Hepatocyte (in vitro differentiated cells): ENCODE data around the gene COL8A2. TPM values are rescaled to one million over a fixed set of nuclear protein-coding genes. Genes with fewer than 3 reads are reported as not detected.
"Not testable (repeated sequence)": the region's sequence is repeated elsewhere in the genome, so short reads cannot be mapped to it uniquely, and the experiment has no call there.

Source experiments
- DNase-seq: peaks from one replicate; pipeline ENCODE4 v3.0.0-alpha.2; 2016; ENCODE audit warnings: low spot score
- H2AFZ ChIP-seq: fragments of 200-600 bp; sonication (generic); 2 replicates; pipeline ENCODE4 v1.6.0; 2016; ENCODE audit warnings: antibody characterized with exemption, mild to moderate bottlenecking
- H3K27ac ChIP-seq: fragments of 200-600 bp; sonication (generic); 2 replicates; pipeline ENCODE4 v1.5.1; 2016; ENCODE audit warnings: mild to moderate bottlenecking
- H3K27me3 ChIP-seq: fragments of 200-600 bp; sonication (generic); 2 replicates; pipeline ENCODE4 v1.6.1; 2016
- H3K36me3 ChIP-seq: fragments of 200-600 bp; sonication (generic); replicated peaks from 2 replicates; pipeline ENCODE4 v1.5.1; 2016; ENCODE audit warnings: low read depth; ENCODE audit not compliant: insufficient read depth
- H3K4me1 ChIP-seq: fragments of 200-600 bp; sonication (generic); 2 replicates; pipeline ENCODE4 v1.5.1; 2016; ENCODE audit warnings: mild to moderate bottlenecking, moderate library complexity; ENCODE audit not compliant: insufficient read depth
- H3K4me2 ChIP-seq: fragments of 200-600 bp; sonication (generic); 2 replicates; pipeline ENCODE4 v1.6.0; 2016
- H3K4me3 ChIP-seq: fragments of 200-600 bp; sonication (generic); 2 replicates; pipeline ENCODE4 v1.5.1; 2016; ENCODE audit warnings: mild to moderate bottlenecking
- H3K79me2 ChIP-seq: fragments of 200-600 bp; sonication (generic); 2 replicates; pipeline ENCODE4 v1.6.0; 2017; ENCODE audit warnings: mild to moderate bottlenecking
- H3K9me2 ChIP-seq: fragments of 200-600 bp; sonication (generic); replicated peaks from 2 replicates; pipeline ENCODE4 v1.6.0; 2017; ENCODE audit warnings: mild to moderate bottlenecking; ENCODE audit not compliant: insufficient read depth
- H3K9me3 ChIP-seq: fragments of 200-600 bp; sonication (generic); 2 replicates; pipeline ENCODE4 v1.5.1; 2016; ENCODE audit warnings: low read depth, mild to moderate bottlenecking
- H4K20me1 ChIP-seq: fragments of 200-600 bp; sonication (generic); 2 replicates; pipeline ENCODE4 v1.6.0; 2016; ENCODE audit warnings: mild to moderate bottlenecking; ENCODE audit not compliant: insufficient read depth, poor library complexity, severe bottlenecking
- EZH2 ChIP-seq: fragments of 200-600 bp; sonication (generic); IDR thresholded peaks from 2 replicates; pipeline ENCODE4 v1.6.1; 2016; ENCODE audit warnings: antibody characterized with exemption, mild to moderate bottlenecking, borderline replicate concordance
- EZH2phosphoT487 ChIP-seq: fragments of 200-600 bp; sonication (generic); IDR thresholded peaks from one replicate; pipeline ENCODE4 v1.6.1; 2018; ENCODE audit warnings: antibody characterized with exemption, mild to moderate bottlenecking, low read depth, moderate library complexity; ENCODE audit not compliant: unreplicated experiment, severe bottlenecking
- WGBS: methylation state at CpG from one replicate; pipeline ENCODE4 v1.1.6; 2016; ENCODE audit warnings: low lambda C conversion rate; ENCODE audit errors: missing lambda C conversion rate; 5-methylcytosine and 5-hydroxymethylcytosine counted together
- polyA plus RNA-seq: library from polyadenylated mRNA; unstranded; fragments of >200 nt; fragmentation: Nextera tagmentation; extraction: Ambion mirVana; gene quantifications from 2 replicates; pipeline ENCODE4 v1.2.1, GENCODE V29; 2016
- total RNA-seq: library from RNA; depleted of rRNA; stranded (reverse); fragments of >200 nt; gene quantifications from 2 replicates; pipeline ENCODE4 v1.2.3, GENCODE V29; 2014
- TF ChIP-seq, protein P1 (sequence below): fragments of 200-600 bp; sonication (generic); IDR thresholded peaks from 2 replicates; pipeline ENCODE4 v1.5.1; 2016; ENCODE audit warnings: antibody characterized with exemption, mild to moderate bottlenecking; ENCODE audit not compliant: poor library complexity

COL8A2 gene
- total and polyA plus RNA-seq, 2 experiments from 2014 or later: 44.8 to 59.4 TPM

DNA sequence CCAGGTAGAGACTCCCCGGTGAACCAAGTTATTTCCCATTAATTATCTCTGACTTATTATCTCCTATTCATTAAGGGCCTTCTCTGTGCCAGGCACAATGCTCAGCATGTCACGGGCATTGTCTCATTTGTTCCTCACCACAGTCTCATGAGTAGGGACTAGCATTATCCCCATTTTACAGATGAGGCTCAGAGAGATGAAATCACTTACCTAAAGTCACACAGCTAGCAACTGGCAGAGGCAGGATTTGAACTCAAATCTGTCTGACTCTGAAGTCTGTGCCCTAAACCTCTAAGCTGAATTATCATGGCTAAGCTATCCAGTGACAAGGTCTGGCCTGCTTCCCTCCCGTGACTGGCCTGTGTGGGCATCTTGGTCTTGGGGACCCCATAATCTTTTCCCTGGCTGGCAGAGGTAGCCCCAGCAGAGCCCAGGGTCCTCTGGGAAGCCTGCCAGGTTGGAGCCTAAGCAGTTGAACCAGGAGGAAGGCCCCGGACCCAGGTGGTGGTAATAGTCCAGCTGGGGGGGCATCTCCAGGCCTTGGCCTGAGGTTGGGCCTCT is 35.4 kb upstream of the COL8A2 start:
- H3K27ac ChIP-seq: peak overlapping the region; percentile 91
- 85% methylated on average over 4 of the region's 4 CpGs for WGBS
- TF ChIP-seq, protein P1, sequence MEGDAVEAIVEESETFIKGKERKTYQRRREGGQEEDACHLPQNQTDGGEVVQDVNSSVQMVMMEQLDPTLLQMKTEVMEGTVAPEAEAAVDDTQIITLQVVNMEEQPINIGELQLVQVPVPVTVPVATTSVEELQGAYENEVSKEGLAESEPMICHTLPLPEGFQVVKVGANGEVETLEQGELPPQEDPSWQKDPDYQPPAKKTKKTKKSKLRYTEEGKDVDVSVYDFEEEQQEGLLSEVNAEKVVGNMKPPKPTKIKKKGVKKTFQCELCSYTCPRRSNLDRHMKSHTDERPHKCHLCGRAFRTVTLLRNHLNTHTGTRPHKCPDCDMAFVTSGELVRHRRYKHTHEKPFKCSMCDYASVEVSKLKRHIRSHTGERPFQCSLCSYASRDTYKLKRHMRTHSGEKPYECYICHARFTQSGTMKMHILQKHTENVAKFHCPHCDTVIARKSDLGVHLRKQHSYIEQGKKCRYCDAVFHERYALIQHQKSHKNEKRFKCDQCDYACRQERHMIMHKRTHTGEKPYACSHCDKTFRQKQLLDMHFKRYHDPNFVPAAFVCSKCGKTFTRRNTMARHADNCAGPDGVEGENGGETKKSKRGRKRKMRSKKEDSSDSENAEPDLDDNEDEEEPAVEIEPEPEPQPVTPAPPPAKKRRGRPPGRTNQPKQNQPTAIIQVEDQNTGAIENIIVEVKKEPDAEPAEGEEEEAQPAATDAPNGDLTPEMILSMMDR: no peak
- TF ChIP-seq EZH2phosphoT487 (no peak), EZH2 (no peak)
- H3K4me2 ChIP-seq: peak overlapping the region; percentile 83
- no peaks in the 10 kb centered on the region for H3K27me3 ChIP-seq
- no peaks in the 10 kb centered on the region for H3K36me3 ChIP-seq
- peaks cover 95% of the 10 kb centered on the region for H3K79me2 ChIP-seq
- H2AFZ ChIP-seq: no peak overlapping the region
- H4K20me1 ChIP-seq: peaks cover 75% of the 10 kb centered on the region
- peaks cover 41% of the 10 kb centered on the region for H3K4me1 ChIP-seq
- H3K9me3 ChIP-seq: no peaks in the 10 kb centered on the region
- H3K4me3 ChIP-seq: no peak overlapping the region
- no peaks in the 10 kb centered on the region for H3K9me2 ChIP-seq
- no peak for DNase-seq

DNA sequence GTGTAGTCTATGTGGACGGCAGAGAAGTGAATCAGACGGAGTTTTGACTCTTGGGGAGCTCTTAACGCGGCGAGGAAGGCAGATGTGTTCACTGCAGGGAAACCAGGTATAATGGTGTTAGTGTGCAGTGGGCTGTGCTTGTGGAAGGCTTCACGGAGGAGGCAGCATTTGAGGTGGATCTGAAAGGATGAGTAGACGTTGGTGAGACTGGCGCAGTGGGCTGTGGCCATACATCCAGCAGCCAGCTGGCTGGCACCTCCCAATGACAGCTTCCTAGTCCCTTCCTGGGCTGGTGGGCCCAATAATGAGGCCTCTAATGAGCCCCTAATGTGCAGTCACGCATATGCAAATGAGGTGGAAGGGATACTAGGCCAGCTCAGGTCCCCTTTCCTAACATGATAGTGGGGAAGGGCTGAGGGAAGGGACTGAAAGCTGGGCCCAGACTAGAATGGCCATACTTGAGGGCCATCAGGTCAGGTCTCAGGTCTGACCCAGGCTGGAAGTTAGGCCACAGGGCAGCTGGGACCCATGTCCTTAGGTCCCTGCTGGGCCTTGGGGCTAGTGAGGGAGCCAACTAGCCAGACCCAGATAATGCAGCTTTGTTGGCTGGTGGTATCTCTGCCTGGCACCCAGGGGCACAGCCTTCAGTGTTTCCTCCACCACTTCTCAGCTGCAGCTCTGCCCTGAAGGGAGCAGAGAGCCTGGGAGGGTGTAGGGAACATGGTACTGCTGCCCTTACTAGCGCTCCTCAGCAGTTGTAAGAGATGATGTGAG is 34.8 kb upstream of the COL8A2 start:
- H3K4me1 ChIP-seq: peaks cover 47% of the 10 kb centered on the region
- no peaks in the 10 kb centered on the region for H3K9me2 ChIP-seq
- H2AFZ ChIP-seq: no peak overlapping the region
- H4K20me1 ChIP-seq: peaks cover 69% of the 10 kb centered on the region
- peaks cover 91% of the 10 kb centered on the region for H3K79me2 ChIP-seq
- no peaks in the 10 kb centered on the region for H3K36me3 ChIP-seq
- peak overlapping the region; percentile 83 for H3K4me2 ChIP-seq
- no peak overlapping the region for H3K4me3 ChIP-seq
- H3K27ac ChIP-seq: peak overlapping the region; percentile 91
- DNase-seq: no peak
- TF ChIP-seq EZH2phosphoT487 (no peak), EZH2 (no peak)
- TF ChIP-seq, protein P1: no peak
- H3K27me3 ChIP-seq: no peaks in the 10 kb centered on the region
- 95% methylated on average over 10 of the region's 10 CpGs for WGBS
- H3K9me3 ChIP-seq: no peaks in the 10 kb centered on the region

DNA sequence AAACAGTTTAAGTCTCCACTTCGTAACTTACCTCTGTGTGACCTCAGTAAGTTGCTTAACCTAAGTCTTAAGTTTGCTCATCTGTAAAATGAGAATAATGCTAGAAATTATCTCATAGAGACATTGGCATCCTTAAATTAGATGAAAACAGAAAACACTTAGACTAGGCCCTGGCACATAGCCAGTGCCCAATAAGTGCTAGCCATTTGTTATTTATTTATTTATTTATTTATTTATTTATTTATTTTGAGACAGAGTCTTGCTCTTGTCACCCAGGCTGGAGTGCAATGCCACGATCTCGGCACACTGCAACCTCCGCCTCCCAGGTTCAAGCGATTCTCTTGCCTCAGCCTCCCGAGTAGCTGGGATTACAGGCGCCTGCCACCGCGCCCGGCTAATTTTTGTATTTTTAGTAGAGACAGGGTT is 33.8 kb upstream of the COL8A2 start:
- not testable (repeated sequence) for H3K9me3 ChIP-seq, H3K27me3 ChIP-seq, H3K9me2 ChIP-seq, DNase-seq, H3K27ac ChIP-seq, H3K36me3 ChIP-seq, H2AFZ ChIP-seq, H3K4me3 ChIP-seq
- Histone ChIP-seq H3K4me2 (peak overlapping the region; percentile 79), H3K4me1 (peaks cover 51% of the 10 kb centered on the region), H3K79me2 (peaks cover 81% of the 10 kb centered on the region), H4K20me1 (peaks cover 59% of the 10 kb centered on the region)
- WGBS: 86% methylated on average over 10 of the region's 10 CpGs
